Measurements from ENCODE around the gene NUDT12. TPM values are rescaled to one million over a fixed set of nuclear protein-coding genes. Genes with fewer than 3 reads are reported as not detected.

NUDT12 gene
- total and polyA plus RNA-seq, 2 of the 13 experiments (the other 11 are each of a cell fraction or from before 2014, with no cell fraction given), result 2.3 to 5.4 TPM

- Histone ChIP-seq H3K27ac (ENCODE audit: extremely low read length, insufficient read depth, low read length) (no peak overlapping the region), H2AFZ (ENCODE audit: low read length) (no peak overlapping the region), H4K20me1 (ENCODE audit: insufficient read depth, low read length) (no peaks in the 10 kb centered on the region), H3K4me1 (ENCODE audit: insufficient read depth, low read length) (peaks cover 6% of the 10 kb centered on the region; the same call in 1 of the 2 replicates), H3K27me3 (ENCODE audit: control insufficient read depth in 1 of 2, insufficient read depth in 2 of 2, low read length in 2 of 2) (no peaks in the 10 kb centered on the region), H3K36me3 (replicated peaks in 1 of 2; ENCODE audit: control insufficient read depth in 1 of 2, insufficient read depth in 2 of 2, low read length in 2 of 2) (no peaks in the 10 kb centered on the region), H3K9ac (ENCODE audit: insufficient read depth, low read depth, low read length) (no peak overlapping the region), H3K9me3 (ENCODE audit: low read length) (no peaks in the 10 kb centered on the region), H3K4me2 (ENCODE audit: low read depth, low read length) (no peak overlapping the region), H3K79me2 (ENCODE audit: insufficient read depth, low read length) (no peaks in the 10 kb centered on the region), H3K4me3 (replicated peaks in 1 of 3; ENCODE audit: insufficient read depth in 1 of 3, low read depth in 2 of 3, low read length in 3 of 3) (no peak overlapping the region)
- ChIA-PET POLR2A (no interaction called here), CTCF (ENCODE audit: low intra/inter-chr PET ratio, low total read pairs) (no interaction called here)
- no TSS peak for BruUV-seq (replicated peaks)
- intact Hi-C loops (cut with micrococcal nuclease; ENCODE audit: unreplicated experiment), result no loop called here
- in situ Hi-C loops (cut with HindIII; ENCODE audit: extremely low pct_ligation_motif_present, low pct_unique_long_range_greater_than_20kb), result no loop called here
- FAIRE-seq (no peak), DNase-seq (ENCODE audit: low spot score) (no peak), ATAC-seq (no peak)
- 31% methylated on average over 3 of the region's 3 CpGs for WGBS (ENCODE audit: low lambda C conversion rate)
- TF ChIP-seq ZKSCAN8 (CRISPR knock-in tag; IDR thresholded peaks at IDR 0.05; ENCODE audit: borderline replicate concordance), result no peak
- TF ChIP-seq ZKSCAN5 (CRISPR knock-in tag; IDR thresholded peaks at IDR 0.05), result no peak
- TF ChIP-seq DMTF1 (CRISPR knock-in tag; IDR thresholded peaks at IDR 0.05), result no peak
- no peak for TF ChIP-seq ZNF724P (CRISPR knock-in tag; IDR thresholded peaks at IDR 0.05; ENCODE audit: borderline replicate concordance)
- TF ChIP-seq TGIF2 (CRISPR knock-in tag; IDR thresholded peaks at IDR 0.05), result no peak
- no peak for TF ChIP-seq ZNF549 (CRISPR knock-in tag; IDR thresholded peaks at IDR 0.05)
- no peak for TF ChIP-seq ZNF639 (CRISPR knock-in tag; conservative IDR thresholded peaks at IDR 0.05)
- no peak for TF ChIP-seq ZBTB34 (CRISPR knock-in tag; IDR thresholded peaks at IDR 0.05)
- no peak for TF ChIP-seq ZFP90 (CRISPR knock-in tag; IDR thresholded peaks at IDR 0.05; ENCODE audit: borderline replicate concordance)
- TF ChIP-seq ARNT (IDR thresholded peaks at IDR 0.05), result no peak
- TF ChIP-seq SP2 (CRISPR knock-in tag; IDR thresholded peaks at IDR 0.05), result no peak
- TF ChIP-seq ZNF354B (CRISPR knock-in tag; IDR thresholded peaks at IDR 0.05), result no peak
- TF ChIP-seq CSRNP2 (CRISPR knock-in tag; conservative IDR thresholded peaks at IDR 0.05; ENCODE audit: low read depth), result no peak
- no peak for TF ChIP-seq FUBP1 (CRISPR knock-in tag; IDR thresholded peaks at IDR 0.05; ENCODE audit: borderline replicate concordance)
Observed at GRCh38 chr5:103601314-103601713, 38.7 kb upstream of the NUDT12 start.
